ENCODE data around the gene MFAP1.
"Not testable (repeated sequence)": the region's sequence is repeated elsewhere in the genome, so short reads cannot be mapped to it uniquely, and the experiment has no call there.

The MFAP1 gene

DNA sequence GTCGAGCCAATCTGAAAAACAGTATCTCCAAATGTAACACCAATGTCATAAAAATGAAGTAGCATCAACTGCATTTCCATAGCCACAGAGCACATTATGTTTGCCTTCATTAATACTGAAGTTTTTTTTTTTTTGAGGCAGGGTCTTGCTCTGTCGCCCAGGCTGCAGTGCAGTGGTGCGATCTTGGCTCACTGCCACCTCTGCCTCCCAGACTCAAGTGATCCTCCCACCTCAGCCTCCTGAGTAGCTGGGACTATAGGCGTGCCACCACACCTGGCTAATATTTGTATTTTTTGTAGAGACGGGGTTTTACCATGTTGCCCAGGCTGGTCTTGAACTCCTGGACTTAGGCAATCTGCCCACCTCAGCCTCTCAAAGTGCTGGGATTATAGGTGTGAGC lies 9.4 kb downstream of the MFAP1 start:
- DNase-seq, result not testable (repeated sequence)

DNA sequence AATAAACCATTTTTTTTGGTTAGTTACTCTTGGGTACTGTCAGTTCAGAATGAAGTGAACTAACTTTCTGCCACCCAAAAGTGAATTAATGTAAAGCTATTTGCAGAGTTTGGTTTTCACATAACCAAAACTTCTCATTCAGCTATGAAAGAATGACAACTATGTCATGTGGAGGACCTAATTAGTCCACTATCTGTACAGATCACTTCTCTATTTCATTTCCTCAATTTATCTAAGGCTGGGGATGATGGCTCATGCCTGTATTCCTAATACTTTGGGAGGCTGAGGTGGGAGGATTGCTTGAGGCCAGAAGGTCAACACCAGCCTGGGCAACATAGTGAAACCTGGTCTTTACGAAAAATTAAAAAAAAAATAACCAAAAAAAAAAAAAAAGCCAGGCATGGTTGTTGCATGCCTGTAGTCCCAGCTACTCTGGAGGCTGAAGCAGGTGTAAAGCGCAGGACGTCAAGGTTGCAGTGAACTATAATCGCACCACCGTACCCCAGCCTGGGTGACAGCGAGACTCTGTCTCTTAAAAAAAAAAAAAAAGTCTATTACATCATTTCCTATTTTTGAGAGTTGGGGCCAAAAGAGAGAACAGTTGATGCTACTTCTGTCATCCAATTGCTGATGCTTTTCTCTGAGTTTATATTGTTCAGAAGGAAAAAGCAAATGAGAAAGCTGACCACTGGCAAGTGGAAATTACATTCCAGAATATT lies 15.4 kb downstream of the MFAP1 start:
- no peak for DNase-seq

DNA sequence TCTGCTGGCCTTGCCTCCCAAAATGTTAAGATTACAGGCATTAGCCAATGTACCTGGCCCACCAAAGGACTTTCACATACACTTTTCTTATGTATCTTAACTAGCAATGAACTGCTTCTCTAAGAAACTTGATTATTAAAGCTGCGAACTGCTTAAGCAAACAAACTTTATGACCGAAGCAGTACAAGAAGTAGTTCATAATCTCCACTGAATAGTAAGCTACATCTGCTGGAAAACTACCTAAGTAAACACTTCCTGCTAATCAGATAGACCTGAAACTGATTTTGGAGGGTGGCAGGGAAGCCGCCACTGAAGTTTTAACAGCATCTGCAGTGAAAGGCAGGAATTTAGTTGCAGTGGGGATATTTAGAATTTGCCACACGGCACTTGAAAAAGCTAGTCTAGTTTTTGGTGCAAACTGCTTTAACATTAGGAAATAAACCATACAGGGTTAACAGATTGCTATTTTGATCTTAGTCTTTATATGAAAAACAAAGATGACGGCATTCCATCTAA lies 16.0 kb downstream of the MFAP1 start:
- no peak for DNase-seq

DNA sequence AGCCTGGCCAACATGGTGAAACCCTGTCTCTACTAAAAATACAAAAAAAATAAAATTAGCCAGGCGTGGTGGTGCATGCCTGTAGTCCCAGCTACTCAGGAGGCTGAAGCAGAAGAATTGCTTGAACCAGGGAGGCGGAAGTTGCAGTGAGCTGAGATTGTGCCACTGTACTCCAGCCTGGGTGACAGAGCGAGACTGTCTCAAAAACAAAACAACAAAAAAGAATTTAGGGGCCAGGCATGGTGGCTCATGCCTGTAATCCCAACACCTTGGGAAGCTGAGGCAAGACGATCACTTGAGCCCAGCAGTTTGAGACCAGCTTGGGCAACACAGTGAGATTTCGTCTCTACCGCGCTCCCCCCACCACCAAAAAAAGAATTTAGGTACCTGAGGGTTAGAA lies 21.8 kb downstream of the MFAP1 start:
- DNase-seq, result not testable (repeated sequence)

DNA sequence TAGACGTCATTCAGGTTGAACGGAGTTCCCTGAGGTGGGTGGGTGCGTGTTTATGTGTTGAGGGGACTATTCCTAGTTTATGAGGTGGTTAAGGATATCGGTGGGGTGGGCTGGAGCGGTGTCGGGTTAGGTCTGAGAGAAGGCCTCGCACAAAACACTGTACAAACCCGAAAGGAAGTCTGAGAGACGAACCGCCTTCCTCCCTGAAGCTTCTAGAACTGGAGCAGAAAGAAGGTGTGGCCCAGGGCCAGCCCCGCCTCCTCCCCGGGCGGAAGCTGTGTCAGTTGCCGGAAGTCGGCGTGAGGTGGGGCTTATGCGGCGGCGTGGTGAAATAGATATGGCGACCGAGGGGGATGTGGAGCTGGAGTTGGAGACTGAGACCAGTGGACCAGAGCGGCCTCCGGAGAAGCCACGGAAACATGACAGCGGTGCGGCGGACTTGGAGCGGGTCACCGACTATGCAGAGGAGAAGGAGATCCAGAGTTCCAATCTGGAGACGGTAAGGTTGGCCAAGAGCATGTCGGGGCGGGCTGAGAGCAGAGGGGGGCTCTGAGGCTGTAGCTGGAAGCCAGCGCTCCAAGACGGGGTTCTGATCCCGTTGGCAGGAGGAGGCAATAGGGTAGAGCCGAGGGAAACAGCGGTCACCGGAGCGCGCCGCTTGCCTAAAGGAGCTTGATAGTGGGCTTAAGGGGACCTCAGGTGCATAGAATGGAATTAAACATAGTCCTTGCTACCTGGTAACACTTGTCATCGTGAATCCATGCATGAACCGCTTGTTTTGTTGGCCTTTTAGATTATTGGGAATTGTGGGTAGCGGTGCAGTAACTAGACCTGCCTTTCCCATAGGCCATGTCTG lies 24.0 kb downstream of the MFAP1 start, which contains the start of gene HYPK:
TSS of gene HYPK (plus strand) at position 314 of the 856 bp plus-strand sequence. CDS start at position 338, 24 bp downstream.
- peak; percentile 94 for DNase-seq

DNA sequence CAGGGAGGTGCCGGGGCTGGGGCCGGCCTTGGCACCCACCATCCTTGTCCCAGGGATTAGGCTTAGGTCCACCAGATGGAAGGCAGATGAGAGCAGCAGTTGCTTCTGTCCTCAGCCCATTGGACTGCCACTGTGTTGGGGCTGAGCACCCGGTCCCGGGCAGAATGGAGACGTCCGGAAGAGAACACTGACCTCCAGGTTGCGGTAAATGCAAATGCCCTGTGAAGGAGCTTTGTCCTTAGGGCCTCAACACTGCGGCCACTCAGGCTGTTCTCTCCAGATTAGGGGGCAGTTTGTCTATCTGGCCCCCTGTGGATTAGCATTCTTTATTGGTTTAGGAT lies 24.6 kb downstream of the MFAP1 start, which contains the start of gene SERINC4:
TSS of gene SERINC4 (minus strand) at position 276 of the 341 bp plus-strand sequence. CDS start at position 42, 234 bp downstream.
- no peak for DNase-seq

DNA sequence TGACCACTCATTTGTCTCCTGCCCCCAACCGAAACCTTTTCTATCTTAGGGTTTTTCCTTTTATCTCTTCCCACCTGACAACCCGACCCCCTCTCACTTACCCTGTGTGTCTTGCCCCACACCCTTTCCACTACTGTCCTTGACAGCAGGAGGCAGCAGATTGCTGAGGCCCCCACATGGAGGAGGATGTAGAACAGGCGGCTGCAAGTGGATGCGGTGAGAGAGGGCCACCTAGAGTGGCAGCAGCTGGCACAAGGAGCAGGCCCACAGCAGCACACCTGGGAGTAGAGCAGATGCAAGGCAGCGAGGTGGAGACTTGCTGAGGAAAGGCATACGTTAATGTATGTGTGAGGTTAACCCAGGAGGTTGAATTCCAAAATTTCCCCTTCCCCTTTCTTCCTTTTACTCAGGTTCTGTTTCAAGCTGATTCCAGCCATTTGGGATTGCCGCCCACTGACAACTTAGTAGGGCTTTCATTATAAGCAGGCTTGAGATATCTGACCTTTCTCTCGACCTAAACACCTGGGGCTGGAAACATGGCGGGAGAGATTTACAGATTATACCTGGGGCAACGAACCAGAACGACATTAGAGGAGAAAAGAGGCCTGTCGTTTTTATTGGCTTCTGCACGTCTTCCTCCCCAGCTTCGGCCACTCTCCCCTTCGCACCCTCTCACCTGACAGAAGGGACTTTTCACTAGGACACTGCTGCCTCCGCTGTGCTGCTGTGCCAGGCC lies 25.1 kb downstream of the MFAP1 start:
- no peak for DNase-seq

DNA sequence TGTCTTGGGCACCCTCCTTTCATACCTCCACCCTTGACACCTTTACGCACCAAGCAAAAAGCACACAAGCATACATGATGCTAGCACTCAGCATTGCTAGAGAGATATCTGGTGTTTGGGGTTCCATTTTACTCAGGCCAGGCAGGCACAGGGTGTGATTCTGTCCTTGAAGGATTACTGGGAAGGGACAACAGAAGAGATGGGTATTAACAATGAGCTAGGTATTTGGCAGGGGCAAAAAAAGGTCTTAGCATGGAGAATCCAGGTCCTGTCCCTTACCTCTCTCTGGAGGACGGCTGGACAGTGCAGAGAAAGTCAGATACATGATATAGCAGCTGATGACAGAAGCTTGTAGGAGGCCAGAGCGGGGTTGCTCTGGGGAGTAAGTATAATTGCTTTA lies 27.9 kb downstream of the MFAP1 start:
- no peak for DNase-seq

DNA sequence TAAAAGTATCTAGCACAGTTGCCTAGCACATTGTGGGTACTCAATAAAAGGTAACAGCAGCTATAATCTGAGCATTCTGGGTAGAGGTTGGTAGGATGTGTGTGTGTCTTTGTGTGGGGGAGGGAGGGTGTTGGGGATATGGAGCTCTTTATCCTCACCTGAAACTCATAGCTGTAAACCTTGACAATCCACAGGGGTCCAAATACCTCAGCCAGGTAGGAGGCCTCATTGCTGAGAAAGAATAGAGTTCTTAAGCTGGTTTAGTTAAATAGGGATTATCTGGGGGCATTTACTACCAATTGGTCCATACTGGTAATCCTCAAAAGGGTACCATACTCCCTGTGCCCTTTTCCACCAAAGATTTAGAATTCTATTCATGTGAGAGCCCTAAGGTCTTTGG lies 28.5 kb downstream of the MFAP1 start:
- no peak for DNase-seq

DNA sequence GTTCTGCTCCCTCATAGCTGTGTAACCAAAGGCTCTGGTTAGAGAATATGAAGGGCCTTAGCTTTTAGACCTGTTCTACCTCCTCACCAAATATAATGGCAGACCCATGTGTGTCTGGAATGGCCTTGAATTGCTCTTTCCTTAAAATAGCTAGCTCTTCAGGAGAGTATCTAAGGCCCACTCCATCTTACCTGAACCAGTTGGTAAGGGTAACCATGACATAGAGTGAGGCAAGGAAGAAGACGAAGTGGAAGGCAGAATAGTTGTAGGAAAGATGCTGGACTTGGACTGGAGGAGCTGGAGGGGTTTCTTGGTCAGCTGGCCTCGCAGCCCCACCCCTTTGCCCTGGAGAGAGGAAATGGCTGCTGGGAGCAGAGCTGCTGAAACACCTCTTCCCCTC lies 29.3 kb downstream of the MFAP1 start:
- no peak for DNase-seq

DNA sequence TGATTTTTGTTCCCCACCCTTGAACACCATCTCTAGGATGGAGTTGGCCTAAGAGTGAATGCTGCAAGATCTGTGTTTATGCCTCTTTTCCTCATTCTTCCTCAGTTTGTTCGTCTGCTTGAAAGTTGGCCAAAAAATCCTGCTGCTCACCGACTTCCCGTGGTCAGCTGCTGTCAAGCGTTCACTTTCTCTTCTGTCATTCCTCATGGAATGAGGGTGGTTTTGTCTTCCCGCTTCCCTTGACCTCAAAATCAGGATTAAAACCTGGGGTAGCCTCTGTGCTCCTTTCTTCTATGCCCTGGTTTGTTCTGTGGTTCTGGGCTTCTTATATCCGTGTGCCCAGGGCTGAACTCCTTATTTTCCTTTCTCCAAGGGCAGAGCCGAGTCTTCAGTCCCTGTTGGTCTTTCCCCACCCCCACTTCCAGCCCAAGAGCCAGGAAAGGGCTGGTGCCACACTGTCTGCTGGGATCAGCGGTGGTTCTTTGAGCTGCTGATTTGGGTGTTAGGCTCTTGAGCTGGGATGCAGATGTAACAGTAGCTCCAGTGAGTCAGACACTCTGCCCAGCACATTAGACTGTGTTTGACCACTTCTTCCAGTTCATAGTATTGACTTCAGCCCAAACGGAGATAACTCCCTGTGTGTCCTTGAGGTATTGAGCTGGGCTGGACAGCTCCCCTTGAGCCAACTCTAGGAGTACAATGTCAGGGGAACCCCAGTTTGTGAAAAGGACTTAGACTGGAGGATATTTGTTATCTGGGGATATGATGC lies 30.0 kb downstream of the MFAP1 start:
- no peak for DNase-seq

DNA sequence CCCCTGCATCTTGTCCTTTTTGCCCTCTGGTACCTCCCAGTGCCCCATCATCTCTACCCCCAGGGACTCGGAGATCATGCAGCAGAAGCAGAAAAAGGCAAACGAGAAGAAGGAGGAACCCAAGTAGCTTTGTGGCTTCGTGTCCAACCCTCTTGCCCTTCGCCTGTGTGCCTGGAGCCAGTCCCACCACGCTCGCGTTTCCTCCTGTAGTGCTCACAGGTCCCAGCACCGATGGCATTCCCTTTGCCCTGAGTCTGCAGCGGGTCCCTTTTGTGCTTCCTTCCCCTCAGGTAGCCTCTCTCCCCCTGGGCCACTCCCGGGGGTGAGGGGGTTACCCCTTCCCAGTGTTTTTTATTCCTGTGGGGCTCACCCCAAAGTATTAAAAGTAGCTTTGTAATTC lies 30.8 kb downstream of the MFAP1 start:
- no peak for DNase-seq

DNA sequence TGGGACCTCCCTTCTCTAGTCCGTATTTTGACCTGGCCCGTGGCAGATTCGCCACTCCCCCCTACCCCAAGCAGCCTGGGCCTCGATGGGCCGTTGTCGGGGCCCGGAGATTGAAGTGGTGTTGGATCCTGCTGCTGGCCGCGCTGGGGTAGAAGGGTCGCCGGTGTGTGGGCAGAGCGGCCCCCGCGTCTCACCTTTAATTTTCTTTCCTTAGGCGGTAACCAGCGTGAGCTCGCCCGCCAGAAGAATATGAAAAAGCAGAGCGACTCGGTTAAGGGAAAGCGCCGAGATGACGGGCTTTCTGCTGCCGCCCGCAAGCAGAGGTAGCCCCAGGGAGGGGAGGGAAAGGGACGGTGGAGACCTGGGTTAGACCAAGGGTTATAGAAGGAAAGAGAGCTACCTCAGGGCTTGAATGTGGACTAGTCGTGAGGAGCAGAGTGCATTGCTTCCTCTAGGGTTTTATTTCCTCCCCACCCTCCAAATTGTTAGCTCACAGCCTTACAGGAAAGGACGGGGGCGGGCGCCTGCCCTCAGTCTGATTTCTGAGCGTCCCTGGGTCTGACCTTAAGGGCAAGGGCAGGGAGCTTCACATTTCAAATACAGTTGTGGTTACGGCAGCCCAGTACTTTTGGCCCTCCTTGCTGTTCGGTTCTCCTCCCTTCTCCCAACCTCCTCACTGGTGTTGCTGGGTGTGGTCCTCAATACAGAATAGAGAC lies 31.6 kb downstream of the MFAP1 start:
- peak; percentile 70 for DNase-seq

DNA sequence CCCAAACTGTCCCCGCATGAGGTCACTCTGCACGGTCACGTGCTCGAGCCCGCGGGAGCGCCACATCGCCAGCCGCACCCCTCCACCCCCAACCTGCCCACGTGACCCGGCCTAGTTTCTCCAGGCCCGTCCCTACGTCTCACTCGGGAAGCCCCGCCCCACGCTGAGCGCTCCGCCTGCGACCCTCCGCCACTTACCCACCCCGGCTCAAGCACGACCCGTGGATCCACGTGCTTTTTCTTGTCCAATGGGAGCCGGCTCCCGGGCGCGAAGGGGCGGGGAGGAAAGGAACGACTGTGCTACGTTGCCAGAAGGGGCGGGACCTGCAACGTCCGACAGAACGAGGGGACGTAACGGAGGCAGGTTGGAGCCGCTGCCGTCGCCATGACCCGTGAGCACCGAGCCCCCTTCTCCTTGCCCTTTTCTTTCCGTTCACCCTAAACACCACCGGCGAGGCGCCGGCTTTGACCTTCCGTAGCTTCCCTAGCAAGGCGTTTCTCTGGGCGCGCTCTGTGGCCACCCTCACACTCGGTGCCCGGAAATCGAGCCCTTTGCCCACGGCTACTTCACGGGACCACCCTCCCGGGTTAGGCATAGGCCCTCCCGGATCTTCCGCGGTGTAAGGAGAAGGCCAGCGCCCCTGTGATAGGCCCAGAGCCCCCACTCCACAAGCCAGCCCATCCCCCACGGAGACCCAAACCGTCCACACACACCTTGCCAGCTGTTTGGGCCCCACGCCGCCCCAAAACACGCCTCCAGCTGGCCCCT lies 32.3 kb downstream of the MFAP1 start, which contains the start of gene SERF2:
TSS of gene SERF2 (plus strand) at position 328 of the 768 bp plus-strand sequence. CDS start at position 385, 57 bp downstream.
- peak; percentile 100 for DNase-seq

DNA sequence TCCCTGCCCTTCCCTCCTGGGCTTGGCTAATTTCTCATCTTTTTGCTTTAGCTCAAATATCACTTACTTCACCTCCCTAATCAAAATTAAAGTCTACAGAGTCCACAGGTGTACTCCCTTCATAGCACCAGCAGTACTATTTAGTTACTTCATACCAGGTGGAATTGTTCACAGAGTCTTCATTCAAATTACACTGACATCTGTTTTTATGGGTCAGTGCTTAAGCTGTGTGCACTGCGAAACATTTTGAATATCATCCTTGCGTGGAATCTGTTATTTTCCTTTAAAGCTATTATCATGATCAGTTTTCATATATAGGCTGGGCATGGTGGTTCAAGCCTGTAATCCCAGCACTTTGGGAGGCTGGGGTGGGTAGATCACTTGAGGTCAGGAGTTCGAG lies 35.1 kb downstream of the MFAP1 start:
- DNase-seq, result no peak

DNA sequence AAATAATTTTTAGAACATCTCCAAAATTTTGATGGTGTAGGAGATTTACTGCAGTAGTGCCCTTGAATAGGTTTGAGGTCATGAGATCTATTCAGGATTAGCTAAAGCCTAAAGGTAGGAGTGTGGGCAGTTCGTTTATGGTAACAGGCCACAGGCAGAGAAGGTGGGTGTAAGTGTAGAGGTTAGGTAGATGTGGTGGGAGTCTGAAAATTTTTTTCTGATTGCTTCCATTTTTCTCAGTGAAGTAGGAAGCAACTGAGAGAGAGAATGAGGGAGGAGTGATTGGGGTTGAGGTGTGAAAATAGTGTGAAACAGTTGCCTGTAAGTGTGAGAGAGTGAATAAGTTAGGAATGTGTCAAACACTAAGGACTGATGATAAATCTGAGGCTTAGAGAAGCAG lies 45.5 kb downstream of the MFAP1 start:
- DNase-seq, result no peak

DNA sequence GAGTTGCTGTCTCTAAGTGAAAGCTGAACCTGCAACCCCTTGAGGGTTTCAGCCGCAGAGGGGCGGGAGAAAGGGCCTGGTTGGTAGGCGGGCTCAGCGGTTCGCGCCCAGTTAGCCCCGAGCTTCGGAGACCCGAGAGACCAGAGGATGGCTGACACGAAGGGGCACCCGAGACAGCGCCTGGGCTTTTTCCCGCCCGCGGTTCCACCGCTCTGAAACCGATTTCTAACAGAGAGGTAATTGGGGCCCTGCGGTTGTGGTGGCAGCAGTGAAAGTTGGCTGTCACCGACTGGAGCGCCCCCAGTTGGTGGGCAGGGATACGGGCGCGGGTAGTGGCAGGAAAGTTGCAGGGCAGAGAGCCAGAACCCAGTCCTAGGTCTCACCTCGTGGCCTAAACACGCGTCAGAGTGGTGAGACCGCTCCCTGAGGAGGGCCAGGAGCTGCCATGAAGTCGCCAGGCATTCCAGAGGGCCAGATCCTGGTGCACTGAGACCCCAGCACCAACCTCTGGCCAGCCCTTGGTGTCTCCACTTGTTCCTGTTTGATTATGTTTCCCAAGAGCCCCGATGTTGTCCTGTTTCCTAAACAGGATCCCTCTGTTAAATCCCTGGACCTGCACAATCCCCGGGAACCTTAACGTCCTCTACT lies 47.1 kb downstream of the MFAP1 start:
- peak; percentile 93 for DNase-seq

DNA sequence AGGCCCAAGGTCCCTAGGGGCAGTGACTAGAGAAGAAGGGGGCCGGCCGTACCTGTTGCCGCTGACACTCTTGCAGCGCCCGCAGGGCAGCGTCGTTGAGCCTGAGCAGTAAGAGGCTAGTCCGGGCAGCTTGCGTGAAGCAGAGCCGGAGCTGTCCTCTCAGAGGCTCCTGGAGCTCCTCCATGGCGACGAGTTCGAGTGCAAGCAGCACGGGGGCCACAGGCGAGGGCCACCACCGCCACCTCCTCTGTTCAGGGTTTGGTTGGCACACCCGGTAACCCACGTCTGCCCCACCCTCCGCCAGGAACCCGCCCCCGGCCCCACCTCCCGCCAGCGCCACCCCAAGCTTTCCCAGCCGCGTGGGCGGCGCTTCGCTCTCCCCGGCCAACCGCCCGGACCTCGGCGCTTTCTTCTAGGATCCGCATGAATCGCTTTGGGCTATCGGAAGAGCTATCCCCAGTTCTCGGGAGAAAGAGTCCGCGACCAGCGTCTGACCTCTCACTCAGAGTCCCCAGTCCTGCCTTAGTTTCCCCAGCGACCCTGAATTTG lies 47.7 kb downstream of the MFAP1 start, which contains the start of gene ELL3:
TSS of gene ELL3 (minus strand) at position 249 of the 549 bp plus-strand sequence. CDS start at position 184, 65 bp downstream.
- no peak for DNase-seq

DNA sequence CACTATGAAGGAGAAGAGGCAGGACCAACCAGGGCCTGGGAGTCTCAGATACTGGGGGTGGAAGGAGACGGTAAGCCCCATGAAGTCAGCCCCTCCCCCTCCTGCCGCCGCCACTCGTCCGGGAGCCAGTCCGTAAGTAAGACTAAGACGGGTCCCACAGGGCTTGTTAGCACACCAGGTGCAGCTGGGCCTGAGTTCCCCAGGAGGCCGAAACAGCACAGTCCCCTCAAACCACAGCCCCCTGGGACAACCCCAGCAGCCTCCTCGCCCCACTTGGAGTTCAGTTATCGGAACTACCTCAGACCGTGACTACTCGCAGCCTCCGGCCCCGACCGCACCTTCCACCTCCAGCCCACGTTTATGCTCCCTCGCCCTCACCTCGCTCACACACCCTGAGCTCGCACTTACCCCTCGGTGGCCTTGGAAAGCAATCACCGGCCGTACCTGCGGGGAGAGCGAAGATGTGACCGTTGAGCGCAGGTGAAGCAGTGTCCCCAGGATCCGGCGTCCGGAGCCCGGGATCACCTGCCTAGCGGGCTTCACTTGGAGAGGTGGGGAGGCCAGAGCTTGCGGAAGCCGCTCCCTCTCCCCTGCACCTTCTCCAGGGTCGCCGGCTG lies 48.3 kb downstream of the MFAP1 start:
- DNase-seq, result peak; percentile 69

Measured in activated CD8-positive, alpha-beta memory T cell treated with anti-CD3 and anti-CD28 coated beads for 24 hours (primary cell).